H9 (cell line): ENCODE results near the gene MRPL55. TPM values are rescaled to one million over a fixed set of nuclear protein-coding genes. Genes with fewer than 3 reads are reported as not detected.

Experiments
- DNase-seq: peaks from one replicate; pipeline ENCODE4 v3.0.0-alpha.2; 2017
- H2AFZ ChIP-seq: one replicate; pipeline ENCODE4 v1.6.1; 2013; ENCODE audit warnings: mild to moderate bottlenecking, low read length, control low read depth, moderate library complexity
- H2AK5ac ChIP-seq: 2 replicates; pipeline ENCODE4 v1.6.1; 2013; ENCODE audit warnings: low read length, control low read depth, mixed read lengths; ENCODE audit not compliant: insufficient read length
- H2BK120ac ChIP-seq: one replicate; pipeline ENCODE4 v1.6.1; 2013; ENCODE audit warnings: low read depth, mild to moderate bottlenecking, low read length, control low read depth, inconsistent platforms; ENCODE audit not compliant: poor library complexity, severe bottlenecking
- H2BK12ac ChIP-seq: 2 replicates; pipeline ENCODE4 v1.6.1; 2013; ENCODE audit warnings: low read length, control low read depth, mixed read lengths, low read depth; ENCODE audit not compliant: insufficient read length
- H2BK15ac ChIP-seq: 2 replicates; pipeline ENCODE4 v1.6.1; 2013; ENCODE audit warnings: low read depth, low read length, control low read depth
- H2BK20ac ChIP-seq: one replicate; pipeline ENCODE4 v1.6.1; 2013; ENCODE audit warnings: low read depth, mild to moderate bottlenecking, low read length, control low read depth, inconsistent platforms; ENCODE audit not compliant: poor library complexity, severe bottlenecking
- H2BK5ac ChIP-seq: 2 replicates; pipeline ENCODE4 v1.6.1; 2013; ENCODE audit warnings: low read length, control low read depth, mixed read lengths; ENCODE audit not compliant: insufficient read length
- H3K14ac ChIP-seq: 2 replicates; pipeline ENCODE4 v1.6.1; 2013; ENCODE audit warnings: low read length, control low read depth; ENCODE audit not compliant: insufficient read depth
- H3K18ac ChIP-seq: 2 replicates; pipeline ENCODE4 v1.6.1; 2013; ENCODE audit warnings: low read depth, mild to moderate bottlenecking, mixed read lengths, low read length, control low read depth; ENCODE audit not compliant: insufficient read length
- H3K23ac ChIP-seq: 2 replicates; pipeline ENCODE4 v1.6.1; 2013; ENCODE audit warnings: low read length, control low read depth, mixed read lengths, low read depth; ENCODE audit not compliant: insufficient read length
- H3K23me2 ChIP-seq: 2 replicates; pipeline ENCODE4 v1.6.1; 2013; ENCODE audit warnings: low read depth, mild to moderate bottlenecking, mixed read lengths, low read length, control low read depth; ENCODE audit not compliant: insufficient read length, poor library complexity, severe bottlenecking
- H3K27ac ChIP-seq: 2 replicates; pipeline ENCODE4 v1.5.1; 2013; ENCODE audit warnings: low read length, control low read depth, mixed read lengths, low read depth; ENCODE audit not compliant: insufficient read length
- H3K27me3 ChIP-seq: 2 replicates; pipeline ENCODE4 v1.6.1; 2013; ENCODE audit warnings: low read length, control low read depth, inconsistent platforms; ENCODE audit not compliant: insufficient read depth
- H3K4ac ChIP-seq: 2 replicates; pipeline ENCODE4 v1.6.1; 2013; ENCODE audit warnings: low read depth, mild to moderate bottlenecking, control low read depth, inconsistent platforms, low read length, moderate library complexity
- H3K4me1 ChIP-seq: 2 replicates; pipeline ENCODE4 v1.6.1; 2013; ENCODE audit warnings: low read length, control low read depth, inconsistent platforms; ENCODE audit not compliant: insufficient read depth
- H3K4me2 ChIP-seq: 2 replicates; pipeline ENCODE4 v1.6.1; 2013; ENCODE audit warnings: low read length, control low read depth, mixed read lengths; ENCODE audit not compliant: insufficient read length, insufficient read depth
- H3K56ac ChIP-seq: 2 replicates; pipeline ENCODE4 v1.6.1; 2013; ENCODE audit warnings: low read depth, mild to moderate bottlenecking, mixed read lengths, low read length, control low read depth; ENCODE audit not compliant: insufficient read length
- H3K79me1 ChIP-seq: 2 replicates; pipeline ENCODE4 v1.6.1; 2013; ENCODE audit warnings: low read depth, mild to moderate bottlenecking, moderate library complexity, low read length, control low read depth, inconsistent platforms; ENCODE audit not compliant: insufficient read depth, poor library complexity, severe bottlenecking
- H3K79me2 ChIP-seq: 2 replicates; pipeline ENCODE4 v1.6.1; 2013; ENCODE audit warnings: low read length, control low read depth, inconsistent platforms; ENCODE audit not compliant: insufficient read depth
- H3K9ac ChIP-seq: 2 replicates; pipeline ENCODE4 v1.6.1; 2013; ENCODE audit warnings: low read length, control low read depth, mixed read lengths; ENCODE audit not compliant: insufficient read length; ENCODE audit errors: extremely low read depth
- H3K9me3 ChIP-seq: one replicate; pipeline ENCODE4 v1.6.1; 2013; ENCODE audit warnings: low read depth, low read length, inconsistent platforms; ENCODE audit not compliant: control insufficient read depth
- H3T11ph ChIP-seq: one replicate; pipeline ENCODE4 v1.6.1; 2013; ENCODE audit warnings: mild to moderate bottlenecking, low read length, control low read depth, inconsistent platforms
- H4K20me1 ChIP-seq: one replicate; pipeline ENCODE4 v1.6.1; 2013; ENCODE audit not compliant: control insufficient read depth, insufficient read length, insufficient read depth
- H4K5ac ChIP-seq: 2 replicates; pipeline ENCODE4 v1.6.1; 2013; ENCODE audit warnings: low read depth, mild to moderate bottlenecking, mixed read lengths, low read length, control low read depth; ENCODE audit not compliant: insufficient read length
- H4K8ac ChIP-seq: replicated peaks from 2 replicates; pipeline ENCODE4 v1.6.1; 2013; ENCODE audit warnings: low read length, control low read depth, mixed read lengths, low read depth; ENCODE audit not compliant: insufficient read length
- H4K91ac ChIP-seq: 2 replicates; pipeline ENCODE4 v1.6.1; 2013; ENCODE audit warnings: low read depth, mild to moderate bottlenecking, moderate library complexity, mixed read lengths, low read length, control low read depth; ENCODE audit not compliant: insufficient read length
- H3K27ac Mint-ChIP-seq, 3 experiments: 2 replicates in 2 of 3; 3 replicates in 1 of 3; pipeline ENCODE4 v1.8.0; 2020 to 2021; ENCODE audit warnings: mixed read lengths in 3 of 3, mild to moderate bottlenecking in 1 of 3, moderate library complexity in 1 of 3
- H3K27me3 Mint-ChIP-seq: 2 replicates; pipeline ENCODE4 v1.8.0; 2021; ENCODE audit warnings: low read depth, mild to moderate bottlenecking, moderate library complexity, mixed read lengths
- H3K36me3 Mint-ChIP-seq, 3 experiments: 2 replicates in 2 of 3; 3 replicates in 1 of 3; pipeline ENCODE4 v1.8.0; 2020 to 2021; ENCODE audit warnings: low read depth in 3 of 3, mixed read lengths in 3 of 3; ENCODE audit not compliant: insufficient read depth in 1 of 3
- H3K4me1 Mint-ChIP-seq, 2 experiments: 2 replicates each; pipeline ENCODE4 v1.8.0; 2020; ENCODE audit warnings: mixed read lengths in 2 of 2
- H3K4me3 Mint-ChIP-seq, 2 experiments: 2 replicates in 1 of 2; 3 replicates in 1 of 2; pipeline ENCODE4 v1.8.0; 2020 to 2021; ENCODE audit warnings: mild to moderate bottlenecking in 2 of 2, mixed read lengths in 2 of 2, moderate library complexity in 1 of 2
- H3K9me3 Mint-ChIP-seq, 2 experiments: 2 replicates in 1 of 2; 3 replicates in 1 of 2; pipeline ENCODE4 v1.8.0; 2020; ENCODE audit warnings: mild to moderate bottlenecking in 2 of 2, mixed read lengths in 2 of 2, moderate library complexity in 1 of 2
- CTCF ChIP-seq: fragments of 200-600 bp; sonication (generic); conservative IDR thresholded peaks from 3 replicates; pipeline ENCODE4 v1.8.0; 2021; ENCODE audit warnings: antibody characterized with exemption, mild to moderate bottlenecking
- WGBS: extraction: QIAGEN DNeasy Blood & Tissue Kit; methylation state at CpG from one replicate; pipeline ENCODE4 v1.1.7; 2013; ENCODE audit warnings: missing lambda C conversion rate, low lambda C conversion rate, mixed read lengths; ENCODE audit not compliant: insufficient read length; ENCODE audit errors: extremely low coverage; 5-methylcytosine and 5-hydroxymethylcytosine counted together
- total RNA-seq: library from RNA; stranded (reverse); gene quantifications from 2 replicates; pipeline ENCODE4 v1.2.1, GENCODE V29; 2021

MRPL55 gene
- total RNA-seq, 1 experiment from 2014 or later, result 62.3 TPM

GRCh38 chr1:228076796-228077430, 32.2 kb downstream of the MRPL55 start:
- no peak overlapping the region for H3T11ph ChIP-seq
- no peak overlapping the region for H4K5ac ChIP-seq
- H2BK15ac ChIP-seq, result no peak overlapping the region
- peaks cover 49% of the 10 kb centered on the region; the same call in 1 of the 2 replicates for H3K27me3 ChIP-seq
- H3K9me3 Mint-ChIP-seq, result no peaks in the 10 kb centered on the region
- H4K20me1 ChIP-seq, result no peaks in the 10 kb centered on the region
- no CpG with 5 or more reads among the region's 9 CpGs for WGBS
- H4K8ac ChIP-seq, result no peak overlapping the region
- TF ChIP-seq CTCF, result no peak
- no peak overlapping the region for H3K9ac ChIP-seq
- H3K27ac Mint-ChIP-seq, result no peak overlapping the region
- H3K4ac ChIP-seq, result no peak overlapping the region
- H3K79me1 ChIP-seq, result no peaks in the 10 kb centered on the region
- H3K36me3 Mint-ChIP-seq, result no peaks in the 10 kb centered on the region
- no peak overlapping the region for H2BK5ac ChIP-seq
- H3K9me3 ChIP-seq, result no peaks in the 10 kb centered on the region
- no peak overlapping the region for H2AFZ ChIP-seq
- peaks cover 21 to 40% of the 10 kb centered on the region in 2 experiments for H3K4me1 Mint-ChIP-seq
- no peaks in the 10 kb centered on the region for H3K23me2 ChIP-seq
- H3K18ac ChIP-seq, result no peak overlapping the region
- no peak overlapping the region for H2BK12ac ChIP-seq
- H2AK5ac ChIP-seq, result no peak overlapping the region
- H3K79me2 ChIP-seq, result no peaks in the 10 kb centered on the region
- DNase-seq, result no peak
- H3K4me1 ChIP-seq, result no peaks in the 10 kb centered on the region; the same call in 1 of the 2 replicates
- H2BK120ac ChIP-seq, result no peak overlapping the region
- no peak overlapping the region for H3K14ac ChIP-seq
- H3K27ac ChIP-seq, result no peak overlapping the region
- H4K91ac ChIP-seq, result no peak overlapping the region
- H3K4me3 Mint-ChIP-seq, result no peak overlapping the region
- H3K23ac ChIP-seq, result no peak overlapping the region
- no peak overlapping the region for H3K4me2 ChIP-seq
- H3K27me3 Mint-ChIP-seq, result peaks cover 90% of the 10 kb centered on the region
- H3K56ac ChIP-seq, result no peak overlapping the region
- H2BK20ac ChIP-seq, result no peak overlapping the region
